GM12878 (cell line): ENCODE results near the gene ZNF423. TPM values are rescaled to one million over a fixed set of nuclear protein-coding genes. Genes with fewer than 3 reads are reported as not detected.

ENCODE experiments used
- ATAC-seq: fragments of 200-7000 bp; cut with Tn5 transposase; 3 replicates; pipeline ENCODE4 v1.9.1; 2020; ENCODE audit warnings: mild to moderate bottlenecking, moderate library complexity
- BruUV-seq: library from RNA; stranded (reverse); fragments of 400-500 nt; replicated peaks from 2 replicates; lab custom pipeline; 2021; lab: Mats Ljungman, UMichigan
- CTCF ChIA-PET: fragments of 300-600 bp; sonication (Branson Sonifier 250); formaldehyde crosslinking; extraction: SDS; loops from one replicate; lab custom pipeline; 2021; ENCODE audit warnings: inconsistent platforms; lab: Yijun Ruan, JAX
- POLR2A ChIA-PET: fragments of 350-600 bp; formaldehyde crosslinking; extraction: SDS; loops from one replicate; lab custom pipeline; 2021; ENCODE audit warnings: inconsistent platforms; lab: Charles Lee
- RAD21 ChIA-PET: fragments of 300-600 bp; sonication (Branson Sonifier 250); formaldehyde crosslinking; loops from one replicate; lab custom pipeline; 2023; ENCODE audit warnings: antibody characterized with exemption; ENCODE audit not compliant: unreplicated experiment; lab: Charles Lee
- SMC1A ChIA-PET: fragments of 300-600 bp; sonication (Branson Sonifier 250); formaldehyde crosslinking; loops from one replicate; lab custom pipeline; 2023; ENCODE audit not compliant: unreplicated experiment, uncharacterized antibody; lab: Charles Lee
- DNase-seq: peaks from one replicate; pipeline ENCODE4 v3.0.0-alpha.2; 2011; ENCODE audit warnings: low read depth, low spot score
- FAIRE-seq: peaks from 3 replicates; lab custom pipeline; 2011; peaks lifted over from hg19 to GRCh38; lab: Jason Lieb, UNC
- H2AFZ ChIP-seq: 2 replicates; pipeline ENCODE4 v1.6.0; 2011; ENCODE audit warnings: low read depth, low read length, control low read depth; ENCODE audit not compliant: control insufficient read depth
- H3K27ac ChIP-seq: 2 replicates; pipeline ENCODE4 v1.5.1; 2011; ENCODE audit warnings: control low read depth; ENCODE audit not compliant: control insufficient read depth, insufficient read depth
- H3K27me3 ChIP-seq, 2 experiments: replicated peaks in 1 of 2; 2 replicates each; pipeline versions ENCODE4 v1.6.0 to v1.6.1; 2011; ENCODE audit warnings: low read length in 1 of 2; ENCODE audit not compliant: control insufficient read depth in 2 of 2, insufficient read depth in 2 of 2
- H3K36me3 ChIP-seq, 2 experiments: 2 replicates each; pipeline ENCODE4 v1.5.1; 2011; ENCODE audit warnings: low read length in 1 of 2; ENCODE audit not compliant: control insufficient read depth in 2 of 2, insufficient read depth in 2 of 2
- H3K4me1 ChIP-seq: 2 replicates; pipeline ENCODE4 v1.6.1; 2011; ENCODE audit warnings: mild to moderate bottlenecking, low read length, moderate library complexity, mixed read lengths; ENCODE audit not compliant: control insufficient read depth, insufficient read depth
- H3K4me2 ChIP-seq: 2 replicates; pipeline ENCODE4 v1.6.0; 2011; ENCODE audit warnings: control low read depth; ENCODE audit not compliant: control insufficient read depth, insufficient read depth
- H3K4me3 ChIP-seq: fragments of 200-600 bp; sonication (generic); 2 replicates; pipeline ENCODE4 v1.5.1; 2016
- H3K79me2 ChIP-seq: 2 replicates; pipeline ENCODE4 v1.6.0; 2011; ENCODE audit warnings: low read length; ENCODE audit not compliant: control insufficient read depth, insufficient read depth
- H3K9ac ChIP-seq: 2 replicates; pipeline ENCODE4 v1.8.0; 2011; ENCODE audit warnings: low read length, control low read depth, mixed read lengths; ENCODE audit not compliant: control insufficient read depth, insufficient read depth
- H3K9me3 ChIP-seq: replicated peaks from 3 replicates; pipeline ENCODE4 v1.5.1; 2011; ENCODE audit warnings: mild to moderate bottlenecking, low read length; ENCODE audit not compliant: control insufficient read depth, insufficient read depth
- H4K20me1 ChIP-seq: 2 replicates; pipeline ENCODE4 v1.6.0; 2011; ENCODE audit not compliant: control insufficient read depth, insufficient read depth
- DPF2 ChIP-seq: fragments of 450-650 bp; IDR thresholded peaks from 2 replicates; pipeline ENCODE4 v1.6.1; 2017; ENCODE audit warnings: mild to moderate bottlenecking
- E4F1 ChIP-seq: fragments of 450-650 bp; IDR thresholded peaks from 2 replicates; pipeline ENCODE4 v1.6.1; 2018; ENCODE audit warnings: borderline replicate concordance, mild to moderate bottlenecking; ENCODE audit not compliant: partially characterized antibody
- GATAD2B ChIP-seq: fragments of 450-650 bp; conservative IDR thresholded peaks from 2 replicates; pipeline ENCODE4 v1.6.1; 2017; ENCODE audit warnings: low read depth, mild to moderate bottlenecking, moderate library complexity
- IRF4 ChIP-seq: IDR thresholded peaks from 2 replicates; pipeline ENCODE4 v1.6.1; 2011; ENCODE audit warnings: low read depth, low read length
- MAX ChIP-seq: IDR thresholded peaks from 2 replicates; pipeline ENCODE4 v1.6.1; 2012; ENCODE audit warnings: low read depth, low read length, improper control_type of control experiment
- MEF2A ChIP-seq: IDR thresholded peaks from 2 replicates; pipeline ENCODE4 v1.6.1; 2011; ENCODE audit warnings: low read depth, mild to moderate bottlenecking, low read length, moderate library complexity; ENCODE audit not compliant: insufficient read depth
- MYB ChIP-seq: fragments of 150-350 bp; IDR thresholded peaks from 2 replicates; pipeline ENCODE4 v1.6.1; 2014; ENCODE audit warnings: mild to moderate bottlenecking, low read depth, low read length, borderline replicate concordance
- RAD21 ChIP-seq: IDR thresholded peaks from 2 replicates; pipeline ENCODE4 v1.6.1; 2011; ENCODE audit warnings: mild to moderate bottlenecking, low read depth, low read length, moderate library complexity; ENCODE audit not compliant: insufficient read depth
- RB1 ChIP-seq: fragments of 450-650 bp; formaldehyde crosslinking; IDR thresholded peaks from 2 replicates; pipeline ENCODE4 v1.6.1; 2017; ENCODE audit warnings: mild to moderate bottlenecking, borderline replicate concordance
- RCOR1 ChIP-seq: conservative IDR thresholded peaks from 2 replicates; pipeline ENCODE4 v1.6.1; 2012; ENCODE audit warnings: low read depth, low read length, improper control_type of control experiment
- RELB ChIP-seq: fragments of 450-650 bp; IDR thresholded peaks from 2 replicates; pipeline ENCODE4 v1.6.1; 2017; ENCODE audit warnings: low read depth, mild to moderate bottlenecking, moderate library complexity
- SIX5 ChIP-seq: IDR thresholded peaks from 2 replicates; pipeline ENCODE4 v1.6.1; 2011; ENCODE audit warnings: mild to moderate bottlenecking, low read depth, low read length, moderate library complexity; ENCODE audit not compliant: severe bottlenecking
- SP1 ChIP-seq: IDR thresholded peaks from one replicate; pipeline ENCODE4 v1.6.1; 2011; ENCODE audit warnings: low read depth, low read length
- TAF1 ChIP-seq: IDR thresholded peaks from 2 replicates; pipeline ENCODE4 v1.6.1; 2011; ENCODE audit warnings: mild to moderate bottlenecking, low read depth, low read length, borderline replicate concordance
- TCF7 ChIP-seq: IDR thresholded peaks from 2 replicates; pipeline ENCODE4 v1.6.1; 2014; ENCODE audit warnings: antibody characterized with exemption, borderline replicate concordance
- ZNF592 ChIP-seq: fragments of 450-650 bp; IDR thresholded peaks from 2 replicates; pipeline ENCODE4 v1.6.1; 2017; ENCODE audit warnings: mild to moderate bottlenecking, moderate library complexity
- WGBS: methylation state at CpG from one replicate; pipeline ENCODE4 v1.1.6; 2016; ENCODE audit warnings: low lambda C conversion rate; ENCODE audit not compliant: insufficient replicate concordance, insufficient coverage; ENCODE audit errors: missing lambda C conversion rate; 5-methylcytosine and 5-hydroxymethylcytosine counted together
- in situ Hi-C: fragments of 300-500 bp; cut with MboI; formaldehyde crosslinking; loops from 9 replicates; pipeline ENCODE4 v1.14.3; 2018; ENCODE audit warnings: mixed read lengths
- intact Hi-C: fragments of 100-400 bp; cut with micrococcal nuclease; formaldehyde crosslinking; loops from one replicate; pipeline ENCODE4 v1.14.2; 2022; ENCODE audit not compliant: unreplicated experiment
- polyA plus RNA-seq, 11 experiments: library from polyadenylated mRNA; depleted of rRNA in 4 of 11; unstranded in 6 of 11; stranded (reverse) in 5 of 11; fragments of >200 nt; fragmentation: Nextera tagmentation in 4 of 11; fragmentation: Illumina TruSeq in 1 of 11; extraction: Ambion mirVana in 4 of 11; extraction: Trizol in 1 of 11; gene quantifications; 1 replicate in 1 of 11; 2 replicates in 10 of 11; pipeline versions ENCODE4 v1.2.1 to v1.2.3, GENCODE V29; 2011 to 2016; ENCODE audit warnings: inconsistent platforms in 2 of 11, missing spikeins in 2 of 11, low read depth in 1 of 11
- total RNA-seq, 4 experiments: library from RNA; depleted of rRNA in 3 of 4; stranded (reverse); fragments of >200 nt in 3 of 4; fragmentation: Illumina TruSeq in 1 of 4; extraction: Trizol in 1 of 4; gene quantifications; 2 replicates each; pipeline versions ENCODE4 v1.2.1 to v1.2.3, GENCODE V29; 2013 to 2021

ZNF423 gene
- total and polyA plus RNA-seq, 10 of the 15 experiments (the other 5 are each of a cell fraction or from before 2014, with no cell fraction given) = 0.03 to 0.64 (median 0.10) TPM

GRCh38 chr16:49854188-49854795 is 1.6 kb downstream of the ZNF423 start:
- H3K4me2 ChIP-seq = 0 out of 2 replicates have a peak overlapping the region, but pooled peaks have one; percentile 82
- DNase-seq = no peak
- no peaks in the 10 kb centered on the region for H3K9me3 ChIP-seq
- H3K36me3 ChIP-seq = no peaks in the 10 kb centered on the region
- in situ Hi-C loops (no loop called here), intact Hi-C loops (no loop called here)
- RAD21 ChIA-PET = no interaction called here
- peaks cover 6% of the 10 kb centered on the region; the same call in 1 of the 2 replicates for H3K4me1 ChIP-seq
- CTCF ChIA-PET = no interaction called here
- no peak for FAIRE-seq
- H3K4me3 ChIP-seq = peak overlapping the region; percentile 41; the same call in 1 of the 2 replicates
- WGBS = 57% methylated on average over 33 of the region's 33 CpGs
- no peak for ATAC-seq
- POLR2A ChIA-PET = no interaction called here
- SMC1A ChIA-PET = no interaction called here
- BruUV-seq = no TSS peak
- H2AFZ ChIP-seq = no peak overlapping the region
- no peaks in the 10 kb centered on the region for H3K79me2 ChIP-seq
- H3K27ac ChIP-seq = no peak overlapping the region
- peaks cover 8 to 24% of the 10 kb centered on the region in 2 experiments for H3K27me3 ChIP-seq
- no peak overlapping the region for H3K9ac ChIP-seq
- H4K20me1 ChIP-seq = no peaks in the 10 kb centered on the region
- TF ChIP-seq IRF4 (no peak), DPF2 (no peak), ZNF592 (no peak), GATAD2B (no peak), SP1 (no peak), TAF1 (no peak), E4F1 (no peak), MAX (no peak), RCOR1 (no peak), RAD21 (no peak), RELB (no peak), TCF7 (no peak), MYB (no peak), MEF2A (no peak), RB1 (no peak), SIX5 (no peak)
